GM10248 (cell line): ENCODE data around the gene GALNT14.

Source experiments
- CTCF ChIA-PET: fragments of 300-600 bp; sonication (Branson Sonifier 250); formaldehyde crosslinking; extraction: SDS; loops from one replicate; lab custom pipeline; 2021; ENCODE audit warnings: antibody characterized with exemption; lab: Yijun Ruan, JAX
- POLR2A ChIA-PET: fragments of 350-650 bp; sonication (Branson Sonifier 250); formaldehyde crosslinking; extraction: SDS; loops from one replicate; lab custom pipeline; 2020; ENCODE audit warnings: antibody characterized with exemption; lab: Yijun Ruan, JAX
- DNase-seq: peaks from one replicate; pipeline ENCODE4 v3.0.0; 2012; ENCODE audit errors: extremely low spot score
- TF ChIP-seq, protein P1 (sequence below): IDR thresholded peaks from 2 replicates; pipeline ENCODE4 v1.5.1; 2012; ENCODE audit warnings: mild to moderate bottlenecking, low read depth; ENCODE audit errors: extremely low read depth, missing control alignments, control extremely low read depth

GALNT14 gene

DNA sequence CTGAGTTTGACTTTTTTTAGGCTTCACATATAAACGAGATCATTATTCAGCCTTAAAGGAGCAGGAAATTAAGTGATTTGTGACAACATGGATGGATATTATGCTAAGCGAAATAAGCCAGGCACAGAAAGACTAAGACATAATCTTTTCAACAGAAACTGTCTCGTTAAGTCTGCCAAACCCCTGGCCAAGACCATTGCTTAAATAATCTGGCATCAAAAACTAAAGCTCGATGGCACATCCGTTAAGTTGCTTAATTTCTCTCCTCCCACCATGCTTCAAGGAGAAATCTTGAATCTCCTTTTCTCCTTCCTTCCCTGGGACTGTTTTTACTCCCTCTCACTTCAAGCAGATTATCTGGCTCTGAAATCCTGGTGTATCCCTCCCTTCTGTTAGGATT is 140.3 kb downstream of the GALNT14 start:
- ChIA-PET CTCF (interaction anchor here (0.9 to 1.7 kb wide), 4 partner anchors 11 to 35 kb away, joined by 3 to 4 read pairs (median 4); no protein-coding TSS in a partner anchor), POLR2A (no interaction called here)
- DNase-seq: no peak
- TF ChIP-seq, protein P1, sequence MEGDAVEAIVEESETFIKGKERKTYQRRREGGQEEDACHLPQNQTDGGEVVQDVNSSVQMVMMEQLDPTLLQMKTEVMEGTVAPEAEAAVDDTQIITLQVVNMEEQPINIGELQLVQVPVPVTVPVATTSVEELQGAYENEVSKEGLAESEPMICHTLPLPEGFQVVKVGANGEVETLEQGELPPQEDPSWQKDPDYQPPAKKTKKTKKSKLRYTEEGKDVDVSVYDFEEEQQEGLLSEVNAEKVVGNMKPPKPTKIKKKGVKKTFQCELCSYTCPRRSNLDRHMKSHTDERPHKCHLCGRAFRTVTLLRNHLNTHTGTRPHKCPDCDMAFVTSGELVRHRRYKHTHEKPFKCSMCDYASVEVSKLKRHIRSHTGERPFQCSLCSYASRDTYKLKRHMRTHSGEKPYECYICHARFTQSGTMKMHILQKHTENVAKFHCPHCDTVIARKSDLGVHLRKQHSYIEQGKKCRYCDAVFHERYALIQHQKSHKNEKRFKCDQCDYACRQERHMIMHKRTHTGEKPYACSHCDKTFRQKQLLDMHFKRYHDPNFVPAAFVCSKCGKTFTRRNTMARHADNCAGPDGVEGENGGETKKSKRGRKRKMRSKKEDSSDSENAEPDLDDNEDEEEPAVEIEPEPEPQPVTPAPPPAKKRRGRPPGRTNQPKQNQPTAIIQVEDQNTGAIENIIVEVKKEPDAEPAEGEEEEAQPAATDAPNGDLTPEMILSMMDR: no peak

DNA sequence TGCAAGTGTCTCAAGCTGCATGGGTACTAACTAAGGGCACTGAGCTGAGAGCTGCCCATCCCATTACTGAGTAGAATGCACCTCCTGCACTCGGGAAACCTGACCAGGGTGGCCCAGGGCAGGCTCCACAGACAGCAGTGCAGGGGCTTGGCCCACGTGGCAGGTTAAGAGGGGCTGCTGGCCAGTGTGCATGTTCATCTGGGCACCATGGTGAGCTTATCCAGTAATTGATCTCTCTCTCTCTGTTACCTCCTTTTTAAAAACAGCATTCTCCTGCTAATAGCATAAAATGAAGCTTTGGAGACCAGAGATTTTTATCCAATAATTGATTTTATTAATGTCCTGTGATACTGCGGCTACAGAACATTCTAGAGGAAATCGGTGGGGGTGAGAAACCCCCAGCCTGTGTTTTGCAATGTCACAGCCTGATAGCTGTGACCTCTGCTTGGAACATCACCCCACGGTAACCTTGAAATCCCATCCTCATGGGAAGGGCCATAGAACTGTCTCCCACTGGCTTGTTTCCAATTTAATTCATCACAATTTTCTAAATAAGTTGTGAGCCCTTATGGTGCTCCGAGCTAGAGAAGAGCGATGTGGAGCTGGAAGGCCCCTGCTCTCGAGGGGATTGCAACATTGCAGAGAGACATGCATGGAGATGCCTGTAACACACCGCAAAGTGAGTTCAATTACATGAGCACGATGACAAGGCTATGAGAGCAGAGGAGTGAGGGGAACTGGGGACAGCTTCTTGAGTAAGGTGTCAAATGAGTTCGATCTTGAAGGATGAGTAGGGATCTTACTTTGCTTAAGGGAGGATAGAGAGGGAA is 143.8 kb downstream of the GALNT14 start:
- CTCF ChIA-PET: interaction anchor here (1.4 kb wide), 1 partner anchor 51 kb away, joined by 4 read pairs; no protein-coding TSS in a partner anchor
- TF ChIP-seq, protein P1: no peak
- no peak for DNase-seq
- POLR2A ChIA-PET: no interaction called here

DNA sequence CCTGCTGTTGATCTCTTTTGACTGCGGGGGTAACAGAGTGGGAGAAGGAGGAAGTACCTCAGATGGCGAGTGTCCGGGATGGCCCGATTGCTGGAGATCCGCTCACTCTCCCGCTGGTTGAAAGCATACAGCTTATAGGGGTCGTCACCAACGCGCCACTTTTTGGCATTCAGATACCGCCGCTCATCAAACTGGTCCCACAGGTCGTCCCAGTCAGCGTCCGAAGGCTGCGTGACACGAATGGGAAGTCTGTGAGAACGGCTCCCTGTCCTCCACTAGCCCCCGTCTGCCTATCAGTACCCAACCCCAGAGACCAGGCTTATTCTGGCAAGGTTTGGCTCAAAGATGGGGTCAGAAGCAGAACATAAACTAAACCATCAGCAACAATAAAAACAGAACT is 145.5 kb downstream of the GALNT14 start:
- POLR2A ChIA-PET: no interaction called here
- DNase-seq: no peak
- CTCF ChIA-PET: no interaction called here
- TF ChIP-seq, protein P1: no peak

DNA sequence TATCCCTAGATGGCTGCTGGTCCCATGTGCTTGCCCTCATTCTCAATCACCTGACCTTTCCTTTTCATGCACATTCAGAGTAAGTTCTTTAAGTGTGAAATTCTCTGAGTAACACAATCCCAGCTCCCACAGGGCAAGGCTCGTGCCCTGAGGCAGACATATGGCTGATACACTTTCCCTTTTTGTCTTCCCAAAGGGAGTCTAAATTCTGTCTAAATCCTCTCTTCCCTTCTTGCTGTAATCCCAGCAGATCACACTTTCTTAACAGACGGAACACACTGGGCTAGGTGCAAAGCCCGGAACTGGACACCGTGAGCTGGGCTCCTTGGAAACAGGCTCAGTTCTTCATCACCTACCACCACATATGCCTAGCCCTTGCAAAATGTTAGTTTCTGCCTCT is 147.6 kb downstream of the GALNT14 start:
- TF ChIP-seq, protein P1: no peak
- ChIA-PET POLR2A (no interaction called here), CTCF (interaction anchor here (1.5 to 1.6 kb wide), 2 partner anchors 9 to 14 kb away, joined by 4 to 6 read pairs; no protein-coding TSS in a partner anchor)
- no peak for DNase-seq

DNA sequence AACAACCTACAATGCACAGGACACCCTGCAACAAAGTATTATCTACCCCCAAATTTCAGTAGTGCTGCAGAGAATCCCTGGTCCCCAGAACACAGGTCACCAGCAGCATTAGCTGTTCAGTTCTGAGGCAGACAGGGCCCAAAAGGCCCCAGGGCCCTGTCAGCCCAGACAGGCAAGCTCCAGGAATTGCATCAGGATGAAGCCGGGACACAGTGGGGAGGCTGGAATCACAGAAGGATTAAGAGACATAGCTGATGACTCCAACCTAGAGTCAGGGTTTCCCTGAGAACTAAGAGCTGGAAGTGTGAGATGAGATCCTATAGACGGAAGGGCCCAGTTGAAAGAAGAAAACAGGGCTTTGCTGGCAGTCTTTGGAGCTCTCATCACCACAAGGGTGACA is 148.1 kb downstream of the GALNT14 start:
- TF ChIP-seq, protein P1: no peak
- CTCF ChIA-PET: interaction anchor here (0.9 to 1.5 kb wide), 2 partner anchors 14 to 26 kb away, joined by 3 to 4 read pairs; no protein-coding TSS in a partner anchor
- POLR2A ChIA-PET: no interaction called here
- no peak for DNase-seq

DNA sequence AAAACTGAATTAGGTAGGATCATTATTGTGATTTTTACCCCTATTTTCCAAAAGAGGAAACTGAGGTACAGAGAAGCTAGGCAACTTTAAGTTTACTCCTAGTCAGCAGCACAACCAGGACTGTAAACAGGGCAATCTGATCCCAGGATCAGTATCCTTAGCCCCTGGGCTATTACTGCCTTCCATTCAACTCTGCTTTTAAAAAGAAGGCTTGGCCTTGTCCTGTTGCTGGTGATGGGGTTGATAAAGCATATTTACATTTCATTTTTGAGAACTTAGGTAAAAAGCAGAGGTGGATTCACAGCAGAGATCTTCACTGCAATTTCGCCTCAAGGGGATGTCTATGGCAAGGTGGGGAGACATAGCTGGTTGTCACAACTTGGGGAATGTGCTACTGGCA is 148.5 kb downstream of the GALNT14 start:
- DNase-seq: no peak
- CTCF ChIA-PET: interaction anchor here (0.9 to 1.5 kb wide), 2 partner anchors 15 to 25 kb away, joined by 3 to 4 read pairs; no protein-coding TSS in a partner anchor
- POLR2A ChIA-PET: no interaction called here
- TF ChIP-seq, protein P1: no peak
